GM12874 (cell line): ENCODE data around the gene SKIL.
A peak's percentile ranks its signal among the peaks of the same experiment; 100 is the strongest.

Source experiments
- CTCF ChIP-seq: IDR thresholded peaks from 2 replicates; pipeline ENCODE4 v1.5.1; 2011; ENCODE audit warnings: low read depth, mild to moderate bottlenecking, control low read depth, low read length, moderate library complexity; ENCODE audit not compliant: insufficient read depth

Gene SKIL

GRCh38 chr3:170425491-170426239, 68.2 kb downstream of the SKIL start:
- TF ChIP-seq CTCF: no peak

GRCh38 chr3:170426240-170426797, 68.8 kb downstream of the SKIL start:
- TF ChIP-seq CTCF: no peak

- no peak for TF ChIP-seq CTCF
Measured at GRCh38 chr3:170428095-170428494, 70.6 kb downstream of the SKIL start.

GRCh38 chr3:170429050-170429449, 71.5 kb downstream of the SKIL start:
- no peak for TF ChIP-seq CTCF

- 0 out of 2 replicates have a peak, but pooled peaks have one; percentile 10 for TF ChIP-seq CTCF
Measured at GRCh38 chr3:170431054-170431453, 73.5 kb downstream of the SKIL start.

- TF ChIP-seq CTCF: no peak
Measured at GRCh38 chr3:170432416-170432815, 74.9 kb downstream of the SKIL start.

GRCh38 chr3:170436697-170437096, 79.2 kb downstream of the SKIL start:
- no peak for TF ChIP-seq CTCF
